H1 (cell line): ENCODE measurements around the gene ARHGAP27. TPM values are rescaled to one million over a fixed set of nuclear protein-coding genes. Genes with fewer than 3 reads are reported as not detected.
A peak's percentile ranks its signal among the peaks of the same experiment; 100 is the strongest.

Experiments
- CTCF ChIA-PET: fragments of 300-600 bp; sonication (Branson Sonifier 250); formaldehyde crosslinking; loops from one replicate; lab custom pipeline; 2021; ENCODE audit not compliant: partially characterized antibody; lab: Charles Lee
- POLR2A ChIA-PET: fragments of 300-600 bp; sonication (Branson Sonifier 250); formaldehyde crosslinking; loops from one replicate; lab custom pipeline; 2021; ENCODE audit warnings: inconsistent platforms; ENCODE audit not compliant: partially characterized antibody; lab: Charles Lee
- DNase-seq, 2 experiments: peaks; one replicate each; pipeline versions ENCODE4 v3.0.0 to v3.0.0-alpha.2; 2010 to 2022; ENCODE audit warnings: low spot score in 2 of 2, low read depth in 1 of 2, mixed read lengths in 1 of 2
- FAIRE-seq: peaks from 2 replicates; lab custom pipeline; 2011; peaks lifted over from hg19 to GRCh38; lab: Jason Lieb, UNC
- H2AFZ ChIP-seq: 2 replicates; pipeline ENCODE4 v1.8.1; 2012; ENCODE audit warnings: low read length, inconsistent platforms
- H2AK5ac ChIP-seq: 2 replicates; pipeline ENCODE4 v1.6.1; 2013; ENCODE audit warnings: low read depth, low read length
- H2BK120ac ChIP-seq: replicated peaks from 2 replicates; pipeline ENCODE3; 2013; ENCODE audit warnings: low read depth, low read length, inconsistent platforms
- H2BK12ac ChIP-seq: 2 replicates; pipeline ENCODE4 v1.6.1; 2013; ENCODE audit warnings: low read depth, low read length
- H2BK15ac ChIP-seq: 2 replicates; pipeline ENCODE4 v1.6.1; 2013; ENCODE audit warnings: low read length
- H2BK20ac ChIP-seq: 2 replicates; pipeline ENCODE4 v1.6.1; 2013; ENCODE audit warnings: low read length
- H2BK5ac ChIP-seq: 2 replicates; pipeline ENCODE4 v1.6.1; 2013; ENCODE audit warnings: low read depth, low read length
- H3K14ac ChIP-seq: 2 replicates; pipeline ENCODE4 v1.6.1; 2013; ENCODE audit warnings: inconsistent platforms; ENCODE audit not compliant: insufficient read length
- H3K18ac ChIP-seq: 2 replicates; pipeline ENCODE4 v1.6.1; 2013; ENCODE audit warnings: low read length; ENCODE audit errors: extremely low read depth
- H3K23ac ChIP-seq: 2 replicates; pipeline ENCODE4 v1.6.1; 2013; ENCODE audit warnings: inconsistent platforms; ENCODE audit not compliant: insufficient read length
- H3K23me2 ChIP-seq: 2 replicates; pipeline ENCODE4 v1.6.1; 2013; ENCODE audit warnings: low read depth, low read length
- H3K27ac ChIP-seq: 2 replicates; pipeline ENCODE4 v1.6.1; 2011; ENCODE audit warnings: low read depth, low read length, inconsistent platforms
- H3K27me3 ChIP-seq, 4 experiments: replicated peaks in 1 of 4; 1 replicate in 1 of 4; 2 replicates in 3 of 4; pipeline versions ENCODE4 v1.6.1 to v1.8.1; 2011 to 2013; ENCODE audit warnings: low read length in 3 of 4, mild to moderate bottlenecking in 3 of 4, inconsistent platforms in 2 of 4, mixed read lengths in 2 of 4, moderate library complexity in 1 of 4; ENCODE audit not compliant: control insufficient read depth in 3 of 4, insufficient read depth in 3 of 4; ENCODE audit errors: extremely low read depth in 1 of 4
- H3K36me3 ChIP-seq, 4 experiments: 2 replicates each; pipeline versions ENCODE4 v1.6.1 to v1.8.1; 2011 to 2013; ENCODE audit warnings: mild to moderate bottlenecking in 4 of 4, low read length in 3 of 4, moderate library complexity in 2 of 4, control low read depth in 1 of 4, inconsistent platforms in 1 of 4; ENCODE audit not compliant: insufficient read depth in 4 of 4, control insufficient read depth in 2 of 4
- H3K4ac ChIP-seq: replicated peaks from 2 replicates; pipeline ENCODE3; 2013; ENCODE audit warnings: low read length, low read depth, mixed read lengths, inconsistent platforms; ENCODE audit not compliant: insufficient read length
- H3K4me1 ChIP-seq, 4 experiments: replicated peaks in 1 of 4; 1 replicate in 1 of 4; 2 replicates in 3 of 4; pipeline versions ENCODE4 v1.6.1 to v1.8.1; 2011 to 2013; ENCODE audit warnings: low read length in 3 of 4, inconsistent platforms in 2 of 4, mixed read lengths in 1 of 4; ENCODE audit not compliant: insufficient read depth in 4 of 4, control insufficient read depth in 3 of 4
- H3K4me2 ChIP-seq, 2 experiments: 2 replicates each; pipeline versions ENCODE4 v1.6.1 to v1.8.1; 2011 to 2013; ENCODE audit warnings: low read depth in 2 of 2, low read length in 2 of 2, control low read depth in 1 of 2, inconsistent platforms in 1 of 2, mild to moderate bottlenecking in 1 of 2; ENCODE audit not compliant: insufficient read depth in 1 of 2
- H3K4me3 ChIP-seq, 4 experiments: fragments of 200-600, 300-600 bp in 1 of 4; sonication (generic), shearing (Covaris generic), sonication (Bioruptor Twin) in 1 of 4; 2 replicates each; pipeline versions ENCODE4 v1.5.1 to v1.8.1; 2011 to 2016; ENCODE audit warnings: low read length in 4 of 4, low read depth in 3 of 4, control low read depth in 2 of 4, inconsistent platforms in 2 of 4, mild to moderate bottlenecking in 2 of 4, mixed read lengths in 1 of 4, moderate library complexity in 1 of 4; ENCODE audit not compliant: insufficient read depth in 2 of 4; ENCODE audit errors: extremely low read depth in 1 of 4
- H3K56ac ChIP-seq: replicated peaks from 2 replicates; pipeline ENCODE3; 2013; ENCODE audit warnings: low read depth, mild to moderate bottlenecking, mixed read lengths, low read length, inconsistent platforms; ENCODE audit not compliant: insufficient read length
- H3K79me1 ChIP-seq: 2 replicates; pipeline ENCODE4 v1.6.1; 2013; ENCODE audit warnings: low read depth, low read length, control low read depth
- H3K79me2 ChIP-seq, 2 experiments: 2 replicates each; pipeline versions ENCODE4 v1.6.1 to v1.8.1; 2012 to 2013; ENCODE audit warnings: low read length in 2 of 2, mild to moderate bottlenecking in 2 of 2, inconsistent platforms in 1 of 2; ENCODE audit not compliant: insufficient read depth in 2 of 2, control insufficient read depth in 1 of 2
- H3K9ac ChIP-seq, 4 experiments: replicated peaks in 1 of 4; 1 replicate in 1 of 4; 2 replicates in 3 of 4; pipeline versions ENCODE4 v1.6.1 to v1.8.1; 2011 to 2013; ENCODE audit warnings: low read depth in 3 of 4, low read length in 3 of 4, control low read depth in 2 of 4, mild to moderate bottlenecking in 2 of 4, moderate library complexity in 2 of 4, inconsistent platforms in 1 of 4; ENCODE audit errors: extremely low read depth in 1 of 4
- H3K9me3 ChIP-seq, 2 experiments: 2 replicates each; pipeline versions ENCODE4 v1.6.1 to v1.8.1; 2012 to 2013; ENCODE audit warnings: mild to moderate bottlenecking in 2 of 2, moderate library complexity in 2 of 2, control low read depth in 1 of 2, inconsistent platforms in 1 of 2, low read depth in 1 of 2, low read length in 1 of 2, mixed read lengths in 1 of 2; ENCODE audit not compliant: insufficient read depth in 2 of 2
- H4K20me1 ChIP-seq, 2 experiments: replicated peaks in 1 of 2; 2 replicates each; pipeline versions ENCODE3 to v1.8.1; 2011 to 2013; ENCODE audit warnings: inconsistent platforms in 2 of 2, low read length in 2 of 2, mild to moderate bottlenecking in 1 of 2; ENCODE audit not compliant: insufficient read depth in 2 of 2, control insufficient read depth in 1 of 2
- H4K5ac ChIP-seq: 2 replicates; pipeline ENCODE4 v1.6.1; 2013; ENCODE audit warnings: low read length, low read depth, mixed read lengths, inconsistent platforms; ENCODE audit not compliant: insufficient read length
- H4K8ac ChIP-seq: 2 replicates; pipeline ENCODE4 v1.8.0; 2013; ENCODE audit warnings: mild to moderate bottlenecking, moderate library complexity, low read length, inconsistent platforms; ENCODE audit not compliant: insufficient read depth; ENCODE audit errors: extremely low read depth
- H4K91ac ChIP-seq: replicated peaks from 2 replicates; pipeline ENCODE3; 2013; ENCODE audit warnings: low read length, mixed read lengths, inconsistent platforms; ENCODE audit not compliant: insufficient read length
- E2F6 ChIP-seq: IDR thresholded peaks from 2 replicates; pipeline ENCODE4 v1.6.1; 2012; ENCODE audit warnings: inconsistent platforms
- KDM4A ChIP-seq: IDR thresholded peaks from one replicate; pipeline ENCODE4 v1.7.1; 2012; ENCODE audit warnings: low read depth, mild to moderate bottlenecking, moderate library complexity, low read length, inconsistent platforms; ENCODE audit not compliant: severe bottlenecking
- WGBS, 2 experiments: shearing (Covaris generic) in 1 of 2; methylation state at CpG; one replicate each; pipeline versions ENCODE4 v1.1.6 to v1.1.7; 2013 to 2015; ENCODE audit warnings: low lambda C conversion rate in 2 of 2, mixed read lengths in 2 of 2, inconsistent platforms in 1 of 2, low coverage in 1 of 2, missing lambda C conversion rate in 1 of 2; ENCODE audit not compliant: insufficient replicate concordance in 2 of 2, insufficient coverage in 1 of 2, insufficient read length in 1 of 2; ENCODE audit errors: extremely low coverage in 1 of 2, missing lambda C conversion rate in 1 of 2; 5-methylcytosine and 5-hydroxymethylcytosine counted together
- polyA plus RNA-seq, 7 experiments: library from polyadenylated mRNA; depleted of rRNA in 3 of 7; stranded (reverse) in 5 of 7; unstranded in 2 of 7; fragments of >200 nt in 5 of 7; fragments of 200-250 nt in 2 of 7; gene quantifications; 1 replicate in 5 of 7; 2 replicates in 1 of 7; 4 replicates in 1 of 7; pipeline versions ENCODE4 v1.2.1 to v1.2.3, GENCODE V29; 2011 to 2013; ENCODE audit warnings: missing spikeins in 2 of 7, mixed read lengths in 2 of 7
- total RNA-seq: library from RNA; stranded (reverse); fragmentation: NEBNext Ultra II Directional; extraction: Animal tissue kit (Norgen Biotek cat#: 25700); gene quantifications from 2 replicates; pipeline ENCODE4 v1.2.1, GENCODE V29; 2021

ARHGAP27 gene
- total and polyA plus RNA-seq, 2 of the 8 experiments (the other 6 are each of a cell fraction or from before 2014, with no cell fraction given): 11.6 to 13.1 TPM

GRCh38 chr17:45404870-45405249 lies 27.8 kb downstream of the ARHGAP27 start:
- H4K8ac ChIP-seq: no peak overlapping the region
- H3K9ac ChIP-seq: no peak overlapping the region
- no peak overlapping the region for H2BK20ac ChIP-seq
- 66% methylated on average over 13 of the region's 14 CpGs; no CpG with 5 or more reads in 1 of the 2 experiments for WGBS, 2 experiments
- H4K91ac ChIP-seq: no peak overlapping the region
- H2AFZ ChIP-seq: no peak overlapping the region
- H3K27ac ChIP-seq: no peak overlapping the region
- no peak overlapping the region for H2AK5ac ChIP-seq
- peaks cover 0 to 5% (median 0%) of the 10 kb centered on the region in 4 experiments; a peak in 2 of 8 replicates for H3K36me3 ChIP-seq
- peak overlapping the region in 2 of 4 experiments; percentile 20 to 39; a peak in 1 of 8 replicates for H3K4me3 ChIP-seq
- ChIA-PET POLR2A (interaction anchor here (1.0 kb wide), 3 partner anchors 21 to 257 kb away, joined by 3 to 4 read pairs (median 3); partner anchors contain the start of gene HEXIM1), CTCF (interaction anchor here (0.7 to 21.9 kb wide), 5 partner anchors 10 to 186 kb away, joined by 3 to 331 read pairs (median 6); partner anchors contain the start of gene ARHGAP27)
- H2BK5ac ChIP-seq: no peak overlapping the region; the same call in 1 of the 2 replicates
- no peaks in the 10 kb centered on the region for H3K27me3 ChIP-seq
- peaks cover 0 to 20% (median 6%) of the 10 kb centered on the region in 4 experiments; a peak in 6 of 7 replicates for H3K4me1 ChIP-seq
- FAIRE-seq: no peak
- H3K79me1 ChIP-seq: no peaks in the 10 kb centered on the region
- H3K18ac ChIP-seq: no peak overlapping the region; the same call in 1 of the 2 replicates
- no peak overlapping the region for H3K23ac ChIP-seq
- no peak overlapping the region for H2BK15ac ChIP-seq
- peaks cover 0 to 2% of the 10 kb centered on the region in 2 experiments for H4K20me1 ChIP-seq
- H3K4ac ChIP-seq: no peak overlapping the region
- H4K5ac ChIP-seq: no peak overlapping the region
- 0 out of 2 replicates have a peak overlapping the region, but pooled peaks have one; percentile 17 for H2BK12ac ChIP-seq
- peak overlapping the region; percentile 63 to 66; a peak in 3 of 4 replicates for H3K4me2 ChIP-seq
- TF ChIP-seq E2F6 (no peak), KDM4A (peak; percentile 11)
- H3K56ac ChIP-seq: no peak overlapping the region
- H2BK120ac ChIP-seq: no peak overlapping the region
- H3K14ac ChIP-seq: no peak overlapping the region
- no peak for DNase-seq
- H3K79me2 ChIP-seq: no peaks in the 10 kb centered on the region
- H3K9me3 ChIP-seq: no peaks in the 10 kb centered on the region
- H3K23me2 ChIP-seq: peaks cover 2% of the 10 kb centered on the region; the same call in 1 of the 2 replicates
